Endometrial microvascular endothelial cells (primary cell): ENCODE results near the gene BRD7. TPM values are rescaled to one million over a fixed set of nuclear protein-coding genes. Genes with fewer than 3 reads are reported as not detected.

Source experiments
- in situ Hi-C: cut with HindIII; loops from 2 replicates; pipeline ENCODE4 v1.10.0; 2017; ENCODE audit warnings: low sequenced_read_pairs, low pct_unique_long_range_greater_than_20kb; ENCODE audit errors: inconsistent ontology term
- total RNA-seq: library from RNA; depleted of rRNA; stranded (reverse); fragments of >200 nt; gene quantifications from one replicate; pipeline ENCODE4 v1.2.3, GENCODE V29; 2015; ENCODE audit errors: inconsistent ontology term

Gene BRD7
- total RNA-seq, 1 donor from 2014 or later, result 34.5 TPM

GRCh38 chr16:50390914-50391716, 22.3 kb upstream of the BRD7 start:
- in situ Hi-C loops, result no loop called here

- in situ Hi-C loops, result no loop called here
These were observed 21.6 kb upstream of the BRD7 start for GRCh38 chr16:50390371-50390771.

- in situ Hi-C loops, result no loop called here
These were observed 21.1 kb upstream of the BRD7 start for GRCh38 chr16:50389900-50390299.

GRCh38 chr16:50388496-50388895, 19.7 kb upstream of the BRD7 start:
- in situ Hi-C loops, result no loop called here

GRCh38 chr16:50386774-50387173, 18.0 kb upstream of the BRD7 start:
- in situ Hi-C loops, result no loop called here

- in situ Hi-C loops, result no loop called here
These were observed 17.4 kb upstream of the BRD7 start for GRCh38 chr16:50386139-50386538.

- in situ Hi-C loops, result no loop called here
These were observed 15.8 kb upstream of the BRD7 start for GRCh38 chr16:50384500-50385135.

GRCh38 chr16:50381679-50382440, 13.1 kb upstream of the BRD7 start:
- in situ Hi-C loops, result no loop called here

GRCh38 chr16:50378417-50378816, 9.6 kb upstream of the BRD7 start:
- in situ Hi-C loops, result no loop called here

- in situ Hi-C loops, result no loop called here
These were observed 8.2 kb upstream of the BRD7 start for GRCh38 chr16:50377001-50377400.

- in situ Hi-C loops, result no loop called here
These were observed 5.0 kb upstream of the BRD7 start for GRCh38 chr16:50373780-50374179.

- in situ Hi-C loops, result no loop called here
These were observed 4.5 kb upstream of the BRD7 start for GRCh38 chr16:50373345-50373701.

GRCh38 chr16:50372611-50373344, 4.0 kb upstream of the BRD7 start:
- in situ Hi-C loops, result no loop called here

GRCh38 chr16:50371936-50372595, 3.3 kb upstream of the BRD7 start:
- in situ Hi-C loops, result no loop called here

- in situ Hi-C loops, result no loop called here
These were observed 2.4 kb upstream of the BRD7 start for GRCh38 chr16:50371036-50371716.

- in situ Hi-C loops, result no loop called here
These were observed 481 bp upstream of the BRD7 start for GRCh38 chr16:50369133-50369804.

GRCh38 chr16:50367777-50368409, 895 bp downstream of the BRD7 start:
- in situ Hi-C loops, result no loop called here
